DLD1 (cell line): ENCODE results near the gene TMEM91.
"Not testable (repeated sequence)": the region's sequence is repeated elsewhere in the genome, so short reads cannot be mapped to it uniquely, and the experiment has no call there.

Source experiments
- in situ Hi-C: cut with HindIII; loops from 2 replicates; pipeline ENCODE4 v1.10.0; 2017; ENCODE audit warnings: low sequenced_read_pairs

The TMEM91 gene

GRCh38 chr19:41373993-41374392 lies 2.3 kb upstream of the TMEM91 start:
- in situ Hi-C loops, result no loop called here

DNA sequence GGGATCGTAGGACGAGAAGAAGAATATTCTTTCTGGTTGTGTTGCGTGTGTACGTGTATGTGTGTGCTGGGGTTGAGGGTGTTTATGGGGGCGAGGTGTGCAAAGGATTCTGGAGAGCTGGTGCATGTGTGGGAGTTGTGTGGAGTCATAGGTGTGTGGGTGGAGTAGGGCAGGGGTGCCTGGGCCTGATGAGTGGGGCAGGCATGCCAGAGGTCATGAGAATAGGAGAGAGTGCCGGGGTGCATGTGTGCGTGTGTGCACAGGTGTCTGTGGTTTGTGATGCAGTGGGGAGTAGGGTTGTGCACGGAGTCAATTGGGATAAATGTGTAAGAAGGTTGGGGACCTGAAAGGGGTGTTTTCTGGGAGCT lies 649 bp downstream of the TMEM91 start:
- in situ Hi-C loops, result no loop called here

DNA sequence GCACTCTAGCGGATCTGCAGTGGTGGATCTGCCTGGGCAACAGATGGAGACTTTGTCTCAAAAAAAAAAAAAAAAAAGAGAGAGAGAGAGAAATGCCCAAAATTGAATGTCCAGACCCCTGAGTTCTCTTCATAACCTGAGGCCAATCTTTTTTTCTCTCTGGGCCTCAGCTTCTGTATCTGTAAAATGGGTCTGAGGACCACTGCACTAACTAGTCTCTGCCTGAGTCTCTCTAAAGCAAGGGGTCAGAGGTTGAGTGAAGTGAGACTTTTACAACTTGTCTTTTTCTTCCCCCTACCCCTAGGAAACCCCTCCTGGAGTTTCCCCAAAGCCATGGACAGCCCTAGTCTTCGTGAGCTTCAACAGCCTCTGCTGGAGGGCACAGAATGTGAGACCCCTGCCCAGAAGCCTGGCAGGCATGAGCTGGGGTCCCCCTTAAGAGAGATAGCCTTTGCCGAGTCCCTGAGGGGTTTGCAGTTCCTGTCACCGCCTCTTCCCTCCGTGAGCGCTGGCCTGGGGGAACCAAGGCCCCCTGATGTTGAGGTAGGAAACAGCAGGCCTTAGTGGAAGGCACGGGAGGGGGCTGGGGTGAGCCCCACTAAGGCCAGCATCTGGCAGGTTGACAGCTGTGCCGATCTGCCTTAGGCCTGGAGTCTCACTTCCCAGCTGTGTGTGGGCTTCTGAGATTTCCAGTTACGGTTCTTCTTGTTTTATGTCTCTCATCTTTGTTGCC lies 1.8 kb downstream of the TMEM91 start:
- in situ Hi-C loops, result no loop called here

- in situ Hi-C loops, result not testable (repeated sequence)
These were observed 5.2 kb downstream of the TMEM91 start for GRCh38 chr19:41381536-41381935.

GRCh38 chr19:41384351-41384750 lies 8.0 kb downstream of the TMEM91 start:
- in situ Hi-C loops, result no loop called here

DNA sequence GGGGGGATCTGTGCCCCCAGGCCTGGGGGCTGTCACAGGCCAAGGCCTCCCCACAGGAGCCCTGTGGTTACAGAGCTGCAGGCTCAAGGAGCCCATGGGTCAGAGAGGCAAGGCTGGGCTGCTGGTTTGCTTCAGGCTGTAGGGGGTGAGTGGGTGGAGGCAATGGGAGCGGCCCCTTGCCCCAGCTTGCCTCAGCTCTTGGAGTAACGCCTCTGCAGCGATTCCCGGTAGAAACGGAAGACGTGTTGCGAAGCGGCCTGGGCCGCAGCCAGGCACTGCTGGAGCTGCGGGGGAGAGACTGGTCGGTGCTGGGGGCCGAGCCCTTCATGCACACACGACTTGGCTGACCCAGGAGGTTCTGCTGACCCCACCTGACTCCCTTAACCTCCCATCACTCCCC lies 10.1 kb downstream of the TMEM91 start:
- in situ Hi-C loops, result no loop called here

- in situ Hi-C loops, result no loop called here
These were observed 15.3 kb downstream of the TMEM91 start for GRCh38 chr19:41391618-41392017.

GRCh38 chr19:41392775-41393174 lies 16.4 kb downstream of the TMEM91 start:
- in situ Hi-C loops, result no loop called here

- in situ Hi-C loops, result no loop called here
These were observed 19.0 kb downstream of the TMEM91 start for GRCh38 chr19:41395355-41395754.

DNA sequence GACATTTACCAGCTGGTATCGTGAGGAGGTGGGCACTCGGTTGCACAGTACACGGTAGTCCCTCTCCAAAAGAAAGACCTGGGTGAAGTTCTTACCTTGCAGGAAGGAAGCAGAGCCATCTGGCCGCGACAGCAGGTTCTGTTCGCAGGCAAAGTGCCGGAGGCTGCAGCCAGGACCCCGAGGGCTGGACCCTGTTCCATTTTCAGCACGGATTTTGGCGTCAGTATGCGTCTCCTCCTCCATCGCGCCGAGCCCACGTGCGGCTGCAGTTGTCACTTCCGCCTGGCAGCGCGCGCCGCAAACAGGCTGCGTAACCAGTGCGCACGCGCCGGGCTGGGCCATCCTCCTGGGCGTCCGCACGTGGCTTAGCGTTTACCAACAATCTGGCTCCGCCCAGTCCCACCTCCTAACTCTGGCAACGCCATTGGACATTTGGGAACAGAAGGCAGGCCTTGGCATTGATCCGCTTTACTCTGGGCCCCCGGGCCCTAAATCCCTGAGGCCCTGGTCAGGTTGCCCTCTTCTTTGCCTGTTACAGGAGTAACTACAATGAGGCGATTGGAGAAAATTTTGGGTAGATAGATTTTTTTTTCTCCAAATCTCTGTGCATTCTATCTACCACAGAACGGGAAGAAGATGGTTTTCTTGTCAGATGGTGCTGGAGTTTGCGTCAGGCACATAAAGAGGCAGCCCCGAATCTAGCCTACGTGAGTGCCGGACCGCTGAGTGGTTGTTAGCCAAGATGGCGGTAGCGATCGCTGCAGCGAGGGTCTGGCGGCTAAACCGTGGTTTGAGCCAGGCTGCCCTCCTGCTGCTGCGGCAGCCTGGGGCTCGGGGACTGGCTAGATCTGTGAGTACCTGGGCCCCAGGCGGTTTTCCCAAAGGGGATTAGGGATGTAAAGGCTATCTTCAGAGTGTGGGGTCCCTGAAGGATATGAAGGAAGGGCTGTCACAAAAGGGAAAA lies 21.0 kb downstream of the TMEM91 start, which contains the start of the genes BCKDHA and EXOSC5:
Gene BCKDHA, plus strand, starts transcription at position 733 of the 964 bp plus-strand sequence. Its CDS starts 10 bp downstream, at position 743.
Gene EXOSC5, minus strand, starts transcription at position 274 of the 964 bp plus-strand sequence. Its CDS starts 31 bp downstream, at position 243.
- in situ Hi-C loops, result no loop called here

- in situ Hi-C loops, result no loop called here
These were observed 21.7 kb downstream of the TMEM91 start for GRCh38 chr19:41398050-41398418.

DNA sequence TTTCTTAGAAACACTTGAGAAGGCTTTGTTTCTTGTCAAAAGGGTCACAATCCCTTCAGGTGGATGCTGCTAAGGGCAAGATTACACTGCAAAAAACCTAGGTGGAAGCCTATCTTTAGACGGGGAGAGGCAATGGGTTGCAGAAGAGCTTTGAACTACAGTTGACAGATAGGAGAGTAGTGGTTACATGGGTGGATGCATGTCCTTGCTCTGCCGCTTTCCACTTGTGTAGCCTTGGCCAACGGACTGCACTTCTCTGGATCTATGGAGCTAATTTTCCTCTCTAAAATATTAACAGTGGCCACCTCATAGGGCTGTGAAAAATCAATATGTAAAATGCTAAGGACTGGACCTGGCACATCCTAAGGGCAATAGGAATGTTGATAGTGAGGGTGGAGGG lies 22.3 kb downstream of the TMEM91 start:
- in situ Hi-C loops, result no loop called here

DNA sequence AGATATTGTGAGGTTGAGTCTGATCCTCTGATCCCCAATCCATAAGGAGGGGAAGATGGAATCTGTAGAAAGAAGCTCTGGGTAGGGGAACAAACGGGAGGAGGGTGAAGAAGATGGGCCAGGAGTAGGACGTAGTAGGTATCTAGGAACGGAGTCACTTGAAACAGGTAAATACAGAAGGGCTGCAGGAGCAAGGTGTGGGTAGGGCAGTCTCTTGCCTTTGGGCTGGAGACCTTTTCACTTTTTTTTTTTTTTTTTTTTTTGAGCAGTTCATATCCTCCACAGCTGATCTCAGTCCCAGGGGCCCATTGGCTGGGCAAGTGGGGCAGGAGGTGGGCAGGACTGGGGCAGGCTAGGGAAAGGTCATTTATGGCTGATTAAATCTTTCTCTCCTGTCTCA lies 22.8 kb downstream of the TMEM91 start:
- in situ Hi-C loops, result no loop called here

DNA sequence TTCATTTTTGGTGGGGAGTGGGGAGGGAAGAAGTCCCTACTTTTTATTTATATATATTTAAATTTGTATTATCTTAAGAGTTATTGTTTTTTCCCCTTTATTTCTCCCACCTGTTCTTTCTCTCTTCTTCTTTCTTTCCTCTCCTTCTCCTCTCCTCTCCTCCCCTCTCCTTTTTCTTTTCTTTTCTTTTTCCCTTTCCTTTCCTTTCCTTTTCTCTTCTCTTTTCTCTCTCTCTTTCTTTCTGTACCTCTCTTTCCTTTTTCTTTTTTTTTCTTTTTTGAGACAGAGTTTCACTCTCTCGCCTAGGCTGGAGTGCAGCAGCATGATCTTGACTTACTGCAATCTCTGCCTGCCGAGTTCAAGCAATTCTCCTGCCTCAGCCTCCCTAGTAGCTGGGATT lies 23.2 kb downstream of the TMEM91 start:
- in situ Hi-C loops, result no loop called here

DNA sequence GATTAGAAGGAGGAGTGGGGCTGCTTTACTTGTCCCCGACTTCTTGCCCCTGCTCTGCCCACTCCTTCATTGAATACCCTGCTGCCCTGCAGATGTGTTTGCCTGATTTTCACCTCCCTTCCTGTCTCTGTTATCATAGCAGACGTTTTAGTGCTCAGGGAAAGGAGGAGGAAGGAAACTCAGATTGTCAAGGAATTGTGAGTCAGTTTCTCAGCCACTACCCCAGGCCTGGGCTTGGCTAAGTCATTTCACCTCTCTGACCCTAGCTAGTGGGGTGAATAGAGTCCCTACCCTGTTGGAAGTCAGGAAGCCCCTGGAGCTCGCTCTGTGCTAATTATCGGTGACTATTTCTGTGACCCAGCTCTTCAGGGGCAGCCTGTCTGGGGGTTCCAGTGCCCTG lies 25.1 kb downstream of the TMEM91 start:
- in situ Hi-C loops, result no loop called here

- in situ Hi-C loops, result no loop called here
These were observed 25.7 kb downstream of the TMEM91 start for GRCh38 chr19:41402010-41402409.

GRCh38 chr19:41403181-41403970 lies 27.0 kb downstream of the TMEM91 start:
- in situ Hi-C loops, result no loop called here

DNA sequence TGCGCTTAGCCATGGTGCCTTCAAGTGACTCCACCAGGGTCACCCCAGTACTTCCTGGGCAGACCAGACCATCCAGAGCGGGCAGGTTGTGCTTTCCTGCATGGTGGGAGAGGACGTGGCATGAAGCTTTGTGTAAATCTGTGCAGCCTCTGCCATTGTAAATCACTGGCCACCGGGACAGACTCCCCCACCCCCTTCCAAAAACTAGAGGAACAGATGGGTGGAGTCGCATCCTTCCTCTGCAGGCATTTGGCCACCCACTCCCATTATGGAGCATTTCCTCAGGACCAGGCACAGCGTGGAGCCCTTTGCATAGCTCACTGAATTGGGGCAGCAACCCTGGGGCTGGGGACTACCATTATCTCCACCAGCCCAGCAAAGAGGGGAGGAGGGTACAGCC lies 29.4 kb downstream of the TMEM91 start:
- in situ Hi-C loops, result no loop called here

DNA sequence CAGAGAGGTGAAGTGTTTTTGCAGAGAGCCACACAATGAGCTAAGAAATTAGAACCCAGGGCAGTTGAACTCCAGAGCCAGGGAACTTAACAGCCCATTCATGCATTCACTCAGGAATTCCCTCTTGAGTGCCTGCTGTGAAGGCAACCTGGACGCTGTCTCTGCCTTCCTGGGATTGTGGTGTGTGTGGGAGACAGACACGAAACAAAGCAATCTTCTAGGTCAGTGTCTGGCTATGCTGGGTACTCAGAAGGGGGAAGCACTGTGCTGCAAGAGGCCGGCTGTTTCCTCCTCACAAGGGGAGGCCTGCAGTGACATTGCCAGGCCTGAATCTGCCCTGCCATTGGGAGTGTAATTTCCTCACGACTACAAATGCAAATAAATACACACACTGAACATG lies 30.9 kb downstream of the TMEM91 start:
- in situ Hi-C loops, result no loop called here

GRCh38 chr19:41408256-41408655 lies 31.9 kb downstream of the TMEM91 start:
- in situ Hi-C loops, result no loop called here

GRCh38 chr19:41408846-41409245 lies 32.5 kb downstream of the TMEM91 start:
- in situ Hi-C loops, result not testable (repeated sequence)
